ENCODE data around the gene GPR6. TPM values are rescaled to one million over a fixed set of nuclear protein-coding genes. Genes with fewer than 3 reads are reported as not detected.

Gene GPR6
- total RNA-seq, 3 donors from 2014 or later = not detected

- Histone ChIP-seq H3K36me3 (ENCODE audit: low read depth) (no peaks in the 10 kb centered on the region), H3K9me3 (no peaks in the 10 kb centered on the region), H3K4me1 (ENCODE audit: low read depth) (no peaks in the 10 kb centered on the region), H3K4me3 (no peak overlapping the region)
- intact Hi-C loops (cut with DNase I, micrococcal nuclease) = no loop called here
- no peak for TF ChIP-seq CTCF (IDR thresholded peaks at IDR 0.05)
- ATAC-seq = no peak
- DNase-seq = peak in 1 of 3 donors; percentile 38
These were observed 1.2 kb downstream of the GPR6 start for GRCh38 chr6:109979033-109979921.

GRCh38 chr6:109984410-109984809 is 6.3 kb downstream of the GPR6 start:
- no peaks in the 10 kb centered on the region for H3K4me1 ChIP-seq (ENCODE audit: low read depth)
- TF ChIP-seq CTCF (IDR thresholded peaks at IDR 0.05) = no peak
- ATAC-seq (no peak), DNase-seq (no peak)
- H3K36me3 ChIP-seq (ENCODE audit: low read depth) = no peaks in the 10 kb centered on the region
- intact Hi-C loops (cut with DNase I, micrococcal nuclease) = no loop called here
- H3K4me3 ChIP-seq = no peak overlapping the region
- no peaks in the 10 kb centered on the region for H3K9me3 ChIP-seq

GRCh38 chr6:109987196-109987595 is 9.1 kb downstream of the GPR6 start:
- H3K9me3 ChIP-seq = no peaks in the 10 kb centered on the region
- intact Hi-C loops (cut with DNase I, micrococcal nuclease) = no loop called here
- no peaks in the 10 kb centered on the region for H3K4me1 ChIP-seq (ENCODE audit: low read depth)
- no peak overlapping the region for H3K4me3 ChIP-seq
- H3K36me3 ChIP-seq (ENCODE audit: low read depth) = no peaks in the 10 kb centered on the region
- DNase-seq = no peak
- no peak for TF ChIP-seq CTCF (IDR thresholded peaks at IDR 0.05)
- ATAC-seq = no peak

GRCh38 chr6:109991201-109992101 is 13.3 kb downstream of the GPR6 start:
- Histone ChIP-seq H3K36me3 (ENCODE audit: low read depth) (no peaks in the 10 kb centered on the region), H3K4me3 (no peak overlapping the region), H3K9me3 (no peaks in the 10 kb centered on the region), H3K4me1 (ENCODE audit: low read depth) (no peaks in the 10 kb centered on the region)
- intact Hi-C loops (cut with DNase I, micrococcal nuclease) = no loop called here
- DNase-seq = no peak
- no peak for TF ChIP-seq CTCF (IDR thresholded peaks at IDR 0.05)
- no peak for ATAC-seq

GRCh38 chr6:109998159-109998785 is 20.2 kb downstream of the GPR6 start:
- no peak for TF ChIP-seq CTCF (IDR thresholded peaks at IDR 0.05)
- Histone ChIP-seq H3K36me3 (ENCODE audit: low read depth) (no peaks in the 10 kb centered on the region), H3K9me3 (no peaks in the 10 kb centered on the region), H3K4me3 (no peak overlapping the region), H3K4me1 (ENCODE audit: low read depth) (no peaks in the 10 kb centered on the region)
- ATAC-seq (no peak), DNase-seq (no peak)
- intact Hi-C loops (cut with DNase I, micrococcal nuclease) = no loop called here
